Measurements from ENCODE around the gene COL4A2.

The COL4A2 gene

GRCh38 chr13:110400786-110401533, 93.9 kb downstream of the COL4A2 start:
- Histone ChIP-seq H3K4me1 (ENCODE audit: control insufficient read depth in 1 of 2, insufficient read depth in 1 of 2, low read depth in 1 of 2, low read length in 1 of 2) (no peaks in the 10 kb centered on the region), H3K4me3 (ENCODE audit: low read depth in 1 of 2, low read length in 1 of 2) (no peak overlapping the region), H3K9me3 (no peaks in the 10 kb centered on the region), H3K36me3 (no peaks in the 10 kb centered on the region), H3K27me3 (peaks cover 75% of the 10 kb centered on the region), H3K27ac (no peak overlapping the region)
- TF ChIP-seq CTCF (IDR thresholded peaks at IDR 0.05): no peak

GRCh38 chr13:110402299-110403069, 95.4 kb downstream of the COL4A2 start:
- Histone ChIP-seq H3K4me1 (ENCODE audit: control insufficient read depth in 1 of 2, insufficient read depth in 1 of 2, low read depth in 1 of 2, low read length in 1 of 2) (no peaks in the 10 kb centered on the region), H3K9me3 (no peaks in the 10 kb centered on the region), H3K36me3 (no peaks in the 10 kb centered on the region), H3K27ac (no peak overlapping the region), H3K4me3 (ENCODE audit: low read depth in 1 of 2, low read length in 1 of 2) (no peak overlapping the region), H3K27me3 (peaks cover 80% of the 10 kb centered on the region)
- TF ChIP-seq CTCF (IDR thresholded peaks at IDR 0.05): no peak

GRCh38 chr13:110403315-110403714, 96.2 kb downstream of the COL4A2 start:
- H3K9me3 ChIP-seq: no peaks in the 10 kb centered on the region
- no peaks in the 10 kb centered on the region for H3K4me1 ChIP-seq (ENCODE audit: control insufficient read depth in 1 of 2, insufficient read depth in 1 of 2, low read depth in 1 of 2, low read length in 1 of 2)
- H3K27ac ChIP-seq: no peak overlapping the region

DNA sequence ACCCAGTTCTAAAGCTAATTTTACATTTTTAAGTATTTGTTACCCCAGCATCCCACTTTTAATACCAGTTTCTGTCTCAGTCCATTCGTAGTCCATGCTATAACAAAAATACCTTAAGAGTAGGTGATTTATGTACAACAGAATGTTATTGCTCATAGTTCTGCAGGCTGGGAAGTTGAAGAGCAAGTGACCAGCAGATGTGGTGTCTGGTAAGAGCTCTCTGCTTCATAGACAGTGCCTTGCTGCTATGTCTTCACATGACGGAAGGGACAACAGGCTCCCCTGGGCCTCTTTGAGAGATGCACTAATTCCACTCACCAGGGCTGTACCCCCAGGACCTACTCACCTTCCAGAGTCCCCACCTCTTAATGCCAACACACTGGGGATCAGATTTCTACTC, 96.6 kb downstream of the COL4A2 start:
- no peaks in the 10 kb centered on the region for H3K9me3 ChIP-seq
- no peak overlapping the region for H3K27ac ChIP-seq
- TF ChIP-seq CTCF (IDR thresholded peaks at IDR 0.05): no peak
- no peak overlapping the region for H3K4me3 ChIP-seq (ENCODE audit: low read depth in 1 of 2, low read length in 1 of 2)
- H3K4me1 ChIP-seq (ENCODE audit: control insufficient read depth in 1 of 2, insufficient read depth in 1 of 2, low read depth in 1 of 2, low read length in 1 of 2): no peaks in the 10 kb centered on the region
- peaks cover 80% of the 10 kb centered on the region for H3K27me3 ChIP-seq
- H3K36me3 ChIP-seq: no peaks in the 10 kb centered on the region

More at GRCh38 chr13:110403315-110403714, 96.2 kb downstream of the COL4A2 start:
- Histone ChIP-seq H3K36me3 (no peaks in the 10 kb centered on the region), H3K4me3 (ENCODE audit: low read depth in 1 of 2, low read length in 1 of 2) (no peak overlapping the region), H3K27me3 (peaks cover 80% of the 10 kb centered on the region)
- no peak for TF ChIP-seq CTCF (IDR thresholded peaks at IDR 0.05)

DNA sequence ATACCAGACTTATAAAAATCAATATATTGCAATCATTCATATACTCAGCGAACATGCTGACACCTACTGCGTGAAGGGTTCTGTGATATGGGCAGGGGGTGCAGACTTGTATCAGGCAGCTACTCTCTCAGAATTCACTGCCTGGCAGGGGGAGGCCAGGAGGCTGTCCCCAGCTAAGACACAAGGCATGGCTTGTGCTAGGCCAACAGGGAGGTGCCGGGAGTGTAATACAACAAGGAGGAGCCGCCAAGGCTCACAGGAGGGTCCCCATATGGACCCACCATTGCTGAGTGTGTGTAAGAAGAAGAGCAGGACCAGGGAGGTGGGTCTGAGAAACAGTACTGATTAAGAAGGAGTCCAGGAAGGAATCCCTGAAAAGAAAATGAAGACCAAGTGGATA, 97.2 kb downstream of the COL4A2 start:
- no peak for TF ChIP-seq CTCF (IDR thresholded peaks at IDR 0.05)
- Histone ChIP-seq H3K27me3 (peaks cover 80% of the 10 kb centered on the region), H3K36me3 (no peaks in the 10 kb centered on the region), H3K9me3 (no peaks in the 10 kb centered on the region), H3K4me3 (ENCODE audit: low read depth in 1 of 2, low read length in 1 of 2) (no peak overlapping the region), H3K27ac (no peak overlapping the region), H3K4me1 (ENCODE audit: control insufficient read depth in 1 of 2, insufficient read depth in 1 of 2, low read depth in 1 of 2, low read length in 1 of 2) (no peaks in the 10 kb centered on the region)

All from neutrophil (primary cell).